NB4 (cell line): Measurements from ENCODE around the gene PODXL.
"Not testable (repeated sequence)": the region's sequence is repeated elsewhere in the genome, so short reads cannot be mapped to it uniquely, and the experiment has no call there.

Experiments
- CTCF ChIP-seq: IDR thresholded peaks from one replicate; pipeline ENCODE4 v1.5.1; 2012; ENCODE audit warnings: low read depth, low read length
- POLR2A ChIP-seq: IDR thresholded peaks from 2 replicates; pipeline ENCODE4 v1.6.1; 2011; ENCODE audit warnings: mild to moderate bottlenecking; ENCODE audit not compliant: insufficient read length; ENCODE audit errors: extremely low read depth
- TF ChIP-seq, protein P1 (sequence below): IDR thresholded peaks from 2 replicates; pipeline ENCODE4 v1.6.1; 2011; ENCODE audit warnings: low read depth, low read length

DNA sequence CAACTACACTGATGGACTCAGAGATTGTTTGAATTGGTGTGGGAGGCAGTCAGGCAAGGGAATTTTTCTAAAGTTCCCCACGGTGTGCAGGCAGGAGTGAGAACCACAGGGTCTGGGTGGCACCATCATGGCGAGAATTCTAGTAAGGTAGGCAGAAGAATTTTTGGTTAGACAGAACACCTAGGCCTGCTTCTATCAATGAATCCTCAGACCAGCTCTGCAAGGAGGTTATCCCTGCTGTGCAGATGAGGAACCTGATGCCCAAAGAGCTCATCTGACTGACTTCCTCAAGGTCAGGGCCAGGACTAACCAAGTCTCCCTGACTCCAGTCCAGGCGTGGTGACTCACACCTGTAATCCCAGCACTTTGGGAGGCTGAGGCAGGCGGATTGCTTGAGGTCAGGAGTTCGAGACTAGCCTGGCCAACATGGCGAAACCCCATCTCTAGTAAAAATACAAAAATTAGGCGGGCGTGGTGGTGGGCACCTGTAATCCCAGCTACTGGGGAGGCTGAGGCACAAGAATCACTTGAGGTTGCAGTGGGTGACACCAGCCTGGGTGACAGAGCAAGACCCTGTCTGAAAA lies 51.3 kb downstream of the PODXL start:
- not testable (repeated sequence) for TF ChIP-seq POLR2A, CTCF
- TF ChIP-seq, protein P1, sequence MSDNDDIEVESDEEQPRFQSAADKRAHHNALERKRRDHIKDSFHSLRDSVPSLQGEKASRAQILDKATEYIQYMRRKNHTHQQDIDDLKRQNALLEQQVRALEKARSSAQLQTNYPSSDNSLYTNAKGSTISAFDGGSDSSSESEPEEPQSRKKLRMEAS: not testable (repeated sequence)
